ENCODE data around the gene FHAD1.

DNA sequence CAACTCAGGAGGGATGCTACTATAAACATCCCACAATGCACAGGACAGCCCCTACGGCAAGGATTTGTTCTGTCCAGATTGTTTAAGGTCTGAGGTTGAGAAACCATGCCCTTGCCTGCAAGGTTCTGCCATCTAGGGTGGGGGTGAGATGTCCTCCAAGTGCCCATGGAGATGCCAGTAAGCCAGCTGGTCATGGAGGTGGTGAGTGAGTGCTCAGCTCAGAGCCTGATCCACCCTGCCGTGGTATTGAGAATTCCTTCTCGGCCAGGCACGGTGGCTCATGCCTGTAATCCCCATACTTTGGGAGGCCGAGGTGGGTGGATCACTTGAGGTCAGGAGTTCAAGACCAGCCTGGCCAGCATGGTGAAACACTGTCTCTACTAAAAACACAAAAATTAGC lies 178.0 kb downstream of the FHAD1 start:
- TF ChIP-seq RAD21 (IDR thresholded peaks at IDR 0.05; ENCODE audit: low read depth) (no peak), EP300 (IDR thresholded peaks at IDR 0.05; ENCODE audit: borderline replicate concordance) (no peak)
